Vagina (tissue), 2 donors: ENCODE measurements around the gene ENTREP3. TPM values are rescaled to one million over a fixed set of nuclear protein-coding genes. Genes with fewer than 3 reads are reported as not detected.
A peak's percentile ranks its signal among the peaks of the same experiment; 100 is the strongest.

Source experiments
- DNase-seq, 2 donors: peaks; one replicate each; pipeline ENCODE4 v3.0.0-alpha.2; 2017; ENCODE audit errors: extremely low spot score in 2 of 2
- H3K27ac ChIP-seq: fragments of 200-600 bp; sonication (generic); one replicate; pipeline ENCODE4 v1.5.1; 2019
- H3K27me3 ChIP-seq: fragments of 200-600 bp; sonication (generic); one replicate; pipeline ENCODE4 v1.5.1; 2019
- H3K36me3 ChIP-seq, 2 donors: fragments of 200-600 bp; sonication (generic); one replicate each; pipeline ENCODE4 v1.5.1; 2017 to 2019
- H3K4me1 ChIP-seq: fragments of 200-600 bp; sonication (generic); one replicate; pipeline ENCODE4 v1.5.1; 2019
- H3K4me3 ChIP-seq, 2 donors: fragments of 200-600 bp; sonication (generic); 1 replicate in 1 of 2; 2 replicates in 1 of 2; pipeline ENCODE4 v1.5.1; 2016 to 2019
- H3K9me3 ChIP-seq: fragments of 200-600 bp; sonication (generic); one replicate; pipeline ENCODE4 v1.5.1; 2019
- CTCF ChIP-seq, 3 experiments: fragments of 450-650 bp in 2 of 3; fragments of 200-600 bp in 1 of 3; sonication (generic) in 1 of 3; IDR thresholded peaks; one replicate each; pipeline ENCODE4 v1.5.1; 2017 to 2019; ENCODE audit warnings: antibody characterized with exemption in 3 of 3, mild to moderate bottlenecking in 2 of 3, moderate library complexity in 2 of 3
- POLR2A ChIP-seq, 2 donors: fragments of 450-650 bp; IDR thresholded peaks; one replicate each; pipeline ENCODE4 v1.6.1; 2017; ENCODE audit warnings: antibody characterized with exemption in 2 of 2, mild to moderate bottlenecking in 2 of 2, moderate library complexity in 2 of 2
- POLR2AphosphoS5 ChIP-seq, 2 donors: sonication (generic); formaldehyde crosslinking; IDR thresholded peaks; one replicate each; pipeline ENCODE4 v1.9.0; 2017; ENCODE audit warnings: antibody characterized with exemption in 2 of 2, mild to moderate bottlenecking in 2 of 2, low read depth in 1 of 2; ENCODE audit not compliant: insufficient read depth in 1 of 2
- intact Hi-C: fragments of 100-400 bp; cut with DNase I; formaldehyde crosslinking; loops from one replicate; pipeline ENCODE4 v1.15.1; 2023
- total RNA-seq: library from RNA; depleted of rRNA; stranded (reverse); fragments of >200 nt; gene quantifications from one replicate; pipeline ENCODE4 v1.2.3, GENCODE V29; 2016

ENTREP3 gene
- total RNA-seq, 1 donor from 2014 or later, result 21.1 TPM

- no peak for DNase-seq
- no peaks in the 10 kb centered on the region for H3K27me3 ChIP-seq
- H3K36me3 ChIP-seq, result no peaks in the 10 kb centered on the region
- no peaks in the 10 kb centered on the region for H3K9me3 ChIP-seq
- peaks cover 38% of the 10 kb centered on the region for H3K4me1 ChIP-seq
- no peak for TF ChIP-seq POLR2A (IDR thresholded peaks at IDR 0.05)
- intact Hi-C loops, result loop anchor here (5.0 kb wide), 1 partner anchor 36 kb away; a partner anchor contains a TSS
- H3K27ac ChIP-seq, result peak overlapping the region; percentile 99
- no peak overlapping the region for H3K4me3 ChIP-seq
Observed at GRCh38 chr1:155205969-155206593, 49.2 kb downstream of the ENTREP3 start.

- H3K27me3 ChIP-seq, result no peaks in the 10 kb centered on the region
- no peak overlapping the region for H3K27ac ChIP-seq
- peaks cover 36% of the 10 kb centered on the region for H3K4me1 ChIP-seq
- no peak overlapping the region for H3K4me3 ChIP-seq
- no peaks in the 10 kb centered on the region for H3K9me3 ChIP-seq
- intact Hi-C loops, result loop anchor here (5.0 kb wide), 1 partner anchor 37 kb away; a partner anchor contains a TSS
- TF ChIP-seq POLR2AphosphoS5 (IDR thresholded peaks at IDR 0.05; ENCODE audit: insufficient read depth in 1 of 2, low read depth in 1 of 2) (no peak), CTCF (IDR thresholded peaks at IDR 0.05) (no peak), POLR2A (IDR thresholded peaks at IDR 0.05) (no peak)
- no peak for DNase-seq
- no peaks in the 10 kb centered on the region for H3K36me3 ChIP-seq
Observed at GRCh38 chr1:155205035-155205434, 50.2 kb downstream of the ENTREP3 start.

- DNase-seq, result no peak
- no peak overlapping the region for H3K27ac ChIP-seq
- intact Hi-C loops, result no loop called here
- H3K36me3 ChIP-seq, result peaks cover 0 to 4% of the 10 kb centered on the region in 2 donors
- no peaks in the 10 kb centered on the region for H3K9me3 ChIP-seq
- no peaks in the 10 kb centered on the region for H3K27me3 ChIP-seq
- TF ChIP-seq POLR2A (IDR thresholded peaks at IDR 0.05) (no peak), POLR2AphosphoS5 (IDR thresholded peaks at IDR 0.05; ENCODE audit: insufficient read depth in 1 of 2, low read depth in 1 of 2) (no peak), CTCF (IDR thresholded peaks at IDR 0.05) (no peak)
- peaks cover 22% of the 10 kb centered on the region for H3K4me1 ChIP-seq
- no peak overlapping the region for H3K4me3 ChIP-seq
Observed at GRCh38 chr1:155202731-155203515, 52.4 kb downstream of the ENTREP3 start.

- DNase-seq, result no peak
- Histone ChIP-seq H3K9me3 (no peaks in the 10 kb centered on the region), H3K27ac (no peak overlapping the region), H3K27me3 (no peaks in the 10 kb centered on the region), H3K4me3 (no peak overlapping the region), H3K36me3 (peaks cover 0 to 4% of the 10 kb centered on the region in 2 donors), H3K4me1 (peaks cover 14% of the 10 kb centered on the region)
- TF ChIP-seq POLR2AphosphoS5 (IDR thresholded peaks at IDR 0.05; ENCODE audit: insufficient read depth in 1 of 2, low read depth in 1 of 2), result no peak
- no peak for TF ChIP-seq POLR2A (IDR thresholded peaks at IDR 0.05)
- TF ChIP-seq CTCF (IDR thresholded peaks at IDR 0.05), result no peak
- intact Hi-C loops, result no loop called here
Observed at GRCh38 chr1:155202198-155202597, 53.1 kb downstream of the ENTREP3 start.

- Histone ChIP-seq H3K4me3 (no peak overlapping the region), H3K27me3 (no peaks in the 10 kb centered on the region), H3K9me3 (no peaks in the 10 kb centered on the region), H3K27ac (no peak overlapping the region), H3K36me3 (peaks cover 0 to 4% of the 10 kb centered on the region in 2 donors), H3K4me1 (peaks cover 7% of the 10 kb centered on the region)
- TF ChIP-seq CTCF (IDR thresholded peaks at IDR 0.05) (no peak), POLR2AphosphoS5 (IDR thresholded peaks at IDR 0.05; ENCODE audit: insufficient read depth in 1 of 2, low read depth in 1 of 2) (no peak), POLR2A (IDR thresholded peaks at IDR 0.05) (no peak)
- no peak for DNase-seq
- intact Hi-C loops, result no loop called here
Observed at GRCh38 chr1:155200920-155201319, 54.4 kb downstream of the ENTREP3 start.
